ENCODE results near the gene KRTAP19-6.

KRTAP19-6 gene

DNA sequence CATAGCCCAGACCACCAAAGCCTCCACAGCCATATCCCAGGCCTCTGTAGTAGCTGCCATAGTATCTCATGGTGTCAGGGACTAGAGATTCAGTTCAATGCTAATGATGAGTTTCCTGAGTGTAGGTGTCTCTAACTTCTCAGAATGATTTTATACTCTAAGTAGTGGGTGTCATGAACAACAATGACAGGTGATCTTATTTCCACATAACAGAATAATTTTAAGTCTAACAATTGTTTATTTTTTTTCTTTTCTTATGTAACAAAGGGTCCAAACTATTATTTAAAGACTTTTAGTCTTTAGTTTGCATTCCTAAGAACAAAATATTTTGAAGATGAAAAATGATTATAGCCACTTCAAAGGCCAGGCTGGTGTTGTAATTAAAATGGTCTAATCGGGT lies at the start of gene KRTAP19-6:
KRTAP19-6 (minus strand) TSS at position 101 of the 400 bp plus-strand sequence; CDS start at position 70, 31 bp downstream.
- Histone ChIP-seq H3K27me3 (ENCODE audit: control insufficient read depth, insufficient read depth, low read length) (no peaks in the 10 kb centered on the region), H3K4me3 (ENCODE audit: low read depth, low read length) (no peak within 1 kb of the TSS), H3K9me3 (ENCODE audit: control insufficient read depth, insufficient read depth, low read length) (no peaks in the 10 kb centered on the region), H3K36me3 (ENCODE audit: control insufficient read depth, insufficient read depth, low read length) (no peaks in the 10 kb centered on the region), H3K27ac (ENCODE audit: low read depth, low read length) (no peak within 1 kb of the TSS), H3K9ac (ENCODE audit: low read depth, low read length) (no peak within 1 kb of the TSS), H3K4me1 (ENCODE audit: control insufficient read depth, insufficient read depth, low read length) (no peaks in the 10 kb centered on the region)

DNA sequence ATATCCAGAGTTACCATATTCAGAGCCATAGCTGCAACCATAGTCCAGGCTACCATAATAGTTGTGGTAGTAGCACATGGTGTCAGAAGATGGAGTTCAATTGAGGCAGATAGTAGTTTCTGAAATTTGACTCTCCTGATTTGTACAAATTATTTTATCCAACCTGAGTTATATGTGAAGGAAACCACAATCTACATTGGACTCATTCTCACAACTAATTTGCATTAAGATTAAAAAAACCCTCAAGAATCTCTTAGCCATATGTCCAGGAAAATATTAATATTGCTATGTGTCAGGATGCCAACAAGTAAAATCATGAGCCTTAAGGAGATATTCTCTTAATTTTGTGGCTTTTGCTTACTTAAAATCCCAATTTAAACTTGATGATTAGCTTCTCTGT lies 48.6 kb upstream of the KRTAP19-6 start, which contains the start of gene KRTAP22-2:
KRTAP22-2 (minus strand) TSS at position 101 of the 400 bp plus-strand sequence.
- Histone ChIP-seq H3K9ac (ENCODE audit: low read depth, low read length) (no peak within 1 kb of the TSS), H3K27ac (ENCODE audit: low read depth, low read length) (no peak within 1 kb of the TSS), H3K4me1 (ENCODE audit: control insufficient read depth, insufficient read depth, low read length) (no peaks in the 10 kb centered on the region), H3K4me3 (ENCODE audit: low read depth, low read length) (no peak within 1 kb of the TSS), H3K36me3 (ENCODE audit: control insufficient read depth, insufficient read depth, low read length) (no peaks in the 10 kb centered on the region), H3K27me3 (ENCODE audit: control insufficient read depth, insufficient read depth, low read length) (no peaks in the 10 kb centered on the region), H3K9me3 (ENCODE audit: control insufficient read depth, insufficient read depth, low read length) (no peaks in the 10 kb centered on the region)

- Histone ChIP-seq H3K4me3 (ENCODE audit: low read depth, low read length) (no peak overlapping the region), H3K27me3 (ENCODE audit: control insufficient read depth, insufficient read depth, low read length) (no peaks in the 10 kb centered on the region), H3K4me1 (ENCODE audit: control insufficient read depth, insufficient read depth, low read length) (no peaks in the 10 kb centered on the region), H3K36me3 (ENCODE audit: control insufficient read depth, insufficient read depth, low read length) (no peaks in the 10 kb centered on the region), H3K9ac (ENCODE audit: low read depth, low read length) (no peak overlapping the region), H3K27ac (ENCODE audit: low read depth, low read length) (no peak overlapping the region), H3K9me3 (ENCODE audit: control insufficient read depth, insufficient read depth, low read length) (no peaks in the 10 kb centered on the region)
Measured at GRCh38 chr21:30582870-30583269, 41.2 kb upstream of the KRTAP19-6 start.

GRCh38 chr21:30580132-30580531 lies 38.5 kb upstream of the KRTAP19-6 start:
- Histone ChIP-seq H3K4me1 (ENCODE audit: control insufficient read depth, insufficient read depth, low read length) (no peaks in the 10 kb centered on the region), H3K9me3 (ENCODE audit: control insufficient read depth, insufficient read depth, low read length) (no peaks in the 10 kb centered on the region), H3K4me3 (ENCODE audit: low read depth, low read length) (no peak overlapping the region), H3K27ac (ENCODE audit: low read depth, low read length) (no peak overlapping the region), H3K27me3 (ENCODE audit: control insufficient read depth, insufficient read depth, low read length) (no peaks in the 10 kb centered on the region), H3K36me3 (ENCODE audit: control insufficient read depth, insufficient read depth, low read length) (no peaks in the 10 kb centered on the region), H3K9ac (ENCODE audit: low read depth, low read length) (no peak overlapping the region)

GRCh38 chr21:30579346-30579745 lies 37.7 kb upstream of the KRTAP19-6 start:
- no peak overlapping the region for H3K4me3 ChIP-seq (ENCODE audit: low read depth, low read length)

DNA sequence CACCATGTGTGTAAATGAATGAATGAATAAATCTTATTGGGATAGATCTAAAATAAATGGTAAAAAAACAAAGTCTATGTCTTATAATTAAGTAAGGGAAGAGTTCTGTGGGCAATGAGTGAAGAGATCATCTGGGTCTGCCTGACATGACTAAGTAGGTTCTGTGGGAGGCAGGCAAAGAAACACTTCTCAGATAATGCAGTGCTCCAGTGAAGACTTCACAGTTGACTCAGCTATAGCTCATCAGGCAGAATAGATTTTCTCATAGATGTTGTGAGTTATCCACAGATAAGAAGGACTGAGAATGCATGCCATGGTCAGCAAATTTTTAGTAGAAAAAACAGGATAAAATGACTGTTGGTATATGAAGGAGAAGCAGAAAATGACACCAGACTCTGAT lies 36.1 kb upstream of the KRTAP19-6 start:
- Histone ChIP-seq H3K27ac (ENCODE audit: low read depth, low read length) (no peak overlapping the region), H3K4me1 (ENCODE audit: control insufficient read depth, insufficient read depth, low read length) (no peaks in the 10 kb centered on the region), H3K27me3 (ENCODE audit: control insufficient read depth, insufficient read depth, low read length) (no peaks in the 10 kb centered on the region), H3K9ac (ENCODE audit: low read depth, low read length) (no peak overlapping the region), H3K36me3 (ENCODE audit: control insufficient read depth, insufficient read depth, low read length) (no peaks in the 10 kb centered on the region), H3K4me3 (ENCODE audit: low read depth, low read length) (no peak overlapping the region), H3K9me3 (ENCODE audit: control insufficient read depth, insufficient read depth, low read length) (no peaks in the 10 kb centered on the region)

More at GRCh38 chr21:30579346-30579745, 37.7 kb upstream of the KRTAP19-6 start:
- Histone ChIP-seq H3K9ac (ENCODE audit: low read depth, low read length) (no peak overlapping the region), H3K9me3 (ENCODE audit: control insufficient read depth, insufficient read depth, low read length) (no peaks in the 10 kb centered on the region), H3K27ac (ENCODE audit: low read depth, low read length) (no peak overlapping the region), H3K4me1 (ENCODE audit: control insufficient read depth, insufficient read depth, low read length) (no peaks in the 10 kb centered on the region), H3K27me3 (ENCODE audit: control insufficient read depth, insufficient read depth, low read length) (no peaks in the 10 kb centered on the region), H3K36me3 (ENCODE audit: control insufficient read depth, insufficient read depth, low read length) (no peaks in the 10 kb centered on the region)

GRCh38 chr21:30567617-30568016 lies 26.0 kb upstream of the KRTAP19-6 start:
- Histone ChIP-seq H3K9ac (ENCODE audit: low read depth, low read length) (no peak overlapping the region), H3K27ac (ENCODE audit: low read depth, low read length) (no peak overlapping the region), H3K36me3 (ENCODE audit: control insufficient read depth, insufficient read depth, low read length) (no peaks in the 10 kb centered on the region), H3K4me1 (ENCODE audit: control insufficient read depth, insufficient read depth, low read length) (no peaks in the 10 kb centered on the region), H3K4me3 (ENCODE audit: low read depth, low read length) (no peak overlapping the region), H3K27me3 (ENCODE audit: control insufficient read depth, insufficient read depth, low read length) (no peaks in the 10 kb centered on the region), H3K9me3 (ENCODE audit: control insufficient read depth, insufficient read depth, low read length) (no peaks in the 10 kb centered on the region)

DNA sequence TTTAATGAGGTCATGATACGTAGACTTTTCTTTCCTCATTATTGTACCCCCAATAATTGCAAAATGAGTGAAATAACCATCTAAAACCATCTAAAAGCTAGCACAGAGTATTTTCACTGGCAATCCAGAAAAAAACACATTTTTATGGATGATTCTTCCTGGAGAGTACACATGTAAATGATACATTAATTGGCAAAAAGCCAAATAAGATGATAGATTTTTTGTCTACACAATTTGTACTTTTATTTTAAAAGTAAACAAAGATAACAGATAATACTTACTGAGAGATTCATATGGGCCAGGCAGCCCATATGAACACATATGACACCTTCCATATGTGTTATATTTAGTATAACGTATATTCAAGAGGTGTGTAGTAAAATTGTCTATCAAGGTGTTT lies 22.0 kb upstream of the KRTAP19-6 start:
- Histone ChIP-seq H3K27me3 (ENCODE audit: control insufficient read depth, insufficient read depth, low read length) (no peaks in the 10 kb centered on the region), H3K9ac (ENCODE audit: low read depth, low read length) (no peak overlapping the region), H3K4me3 (ENCODE audit: low read depth, low read length) (no peak overlapping the region), H3K4me1 (ENCODE audit: control insufficient read depth, insufficient read depth, low read length) (no peaks in the 10 kb centered on the region), H3K9me3 (ENCODE audit: control insufficient read depth, insufficient read depth, low read length) (no peaks in the 10 kb centered on the region), H3K36me3 (ENCODE audit: control insufficient read depth, insufficient read depth, low read length) (no peaks in the 10 kb centered on the region), H3K27ac (ENCODE audit: low read depth, low read length) (no peak overlapping the region)

DNA sequence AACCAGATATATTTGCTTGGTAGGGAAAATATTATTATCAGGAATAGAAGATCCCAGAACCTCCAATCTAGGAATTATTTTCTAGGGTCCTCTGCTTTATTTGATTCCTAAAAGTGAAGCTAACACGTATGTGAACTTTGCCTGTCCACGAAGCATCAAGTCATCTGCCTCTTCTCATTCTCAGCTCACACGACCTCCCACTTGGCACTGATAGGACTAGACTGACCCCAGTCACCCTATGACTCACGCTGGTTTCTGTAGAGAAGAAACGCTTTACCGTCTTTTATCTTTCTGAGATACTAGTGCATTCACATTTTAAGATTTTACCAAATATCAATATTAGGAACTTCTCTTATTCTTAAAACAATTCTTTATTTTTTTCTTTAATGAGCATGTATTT lies 21.4 kb upstream of the KRTAP19-6 start:
- Histone ChIP-seq H3K36me3 (ENCODE audit: control insufficient read depth, insufficient read depth, low read length) (no peaks in the 10 kb centered on the region), H3K4me1 (ENCODE audit: control insufficient read depth, insufficient read depth, low read length) (no peaks in the 10 kb centered on the region), H3K4me3 (ENCODE audit: low read depth, low read length) (no peak overlapping the region), H3K27ac (ENCODE audit: low read depth, low read length) (no peak overlapping the region), H3K27me3 (ENCODE audit: control insufficient read depth, insufficient read depth, low read length) (no peaks in the 10 kb centered on the region), H3K9me3 (ENCODE audit: control insufficient read depth, insufficient read depth, low read length) (no peaks in the 10 kb centered on the region), H3K9ac (ENCODE audit: low read depth, low read length) (no peak overlapping the region)

DNA sequence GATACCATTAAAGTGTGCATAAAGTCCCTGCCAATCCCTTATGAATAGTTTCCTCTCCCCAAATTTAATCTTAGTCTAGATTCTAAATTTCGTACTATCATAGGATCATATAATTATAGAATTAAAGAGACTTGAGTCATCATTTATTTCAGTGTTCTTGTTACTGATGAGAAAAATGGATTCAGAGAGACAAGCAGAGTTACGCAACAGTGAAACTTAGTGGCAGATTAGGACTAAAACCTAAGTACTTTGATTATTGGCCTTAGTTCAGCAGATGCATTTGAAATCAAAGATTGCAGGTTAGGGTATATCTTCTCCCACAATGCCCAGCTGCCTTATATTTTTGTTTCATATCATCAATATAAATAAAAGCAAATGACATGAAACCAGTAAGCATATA lies 20.3 kb upstream of the KRTAP19-6 start:
- Histone ChIP-seq H3K4me1 (ENCODE audit: control insufficient read depth, insufficient read depth, low read length) (no peaks in the 10 kb centered on the region), H3K36me3 (ENCODE audit: control insufficient read depth, insufficient read depth, low read length) (no peaks in the 10 kb centered on the region), H3K27ac (ENCODE audit: low read depth, low read length) (no peak overlapping the region), H3K4me3 (ENCODE audit: low read depth, low read length) (no peak overlapping the region), H3K9me3 (ENCODE audit: control insufficient read depth, insufficient read depth, low read length) (no peaks in the 10 kb centered on the region), H3K27me3 (ENCODE audit: control insufficient read depth, insufficient read depth, low read length) (no peaks in the 10 kb centered on the region), H3K9ac (ENCODE audit: low read depth, low read length) (no peak overlapping the region)

GRCh38 chr21:30561264-30561895 lies 19.7 kb upstream of the KRTAP19-6 start, which contains the start of gene KRTAP19-7:
Gene KRTAP19-7, minus strand, starts transcription at chr21:30561314. Its CDS starts 25 bp downstream, at chr21:30561289.
- H3K9ac ChIP-seq (ENCODE audit: low read depth, low read length) = no peak within 1 kb of the TSS
- H3K36me3 ChIP-seq (ENCODE audit: control insufficient read depth, insufficient read depth, low read length) = no peaks in the 10 kb centered on the region
- H3K4me3 ChIP-seq (ENCODE audit: low read depth, low read length) = no peak within 1 kb of the TSS
- no peaks in the 10 kb centered on the region for H3K9me3 ChIP-seq (ENCODE audit: control insufficient read depth, insufficient read depth, low read length)
- no peak within 1 kb of the TSS for H3K27ac ChIP-seq (ENCODE audit: low read depth, low read length)
- H3K4me1 ChIP-seq (ENCODE audit: control insufficient read depth, insufficient read depth, low read length) = no peaks in the 10 kb centered on the region
- H3K27me3 ChIP-seq (ENCODE audit: control insufficient read depth, insufficient read depth, low read length) = no peaks in the 10 kb centered on the region

Data from HUES48 (cell line).